Measurements from ENCODE around the gene LARP4.
"Not testable (repeated sequence)": the region's sequence is repeated elsewhere in the genome, so short reads cannot be mapped to it uniquely, and the experiment has no call there.

Gene LARP4

DNA sequence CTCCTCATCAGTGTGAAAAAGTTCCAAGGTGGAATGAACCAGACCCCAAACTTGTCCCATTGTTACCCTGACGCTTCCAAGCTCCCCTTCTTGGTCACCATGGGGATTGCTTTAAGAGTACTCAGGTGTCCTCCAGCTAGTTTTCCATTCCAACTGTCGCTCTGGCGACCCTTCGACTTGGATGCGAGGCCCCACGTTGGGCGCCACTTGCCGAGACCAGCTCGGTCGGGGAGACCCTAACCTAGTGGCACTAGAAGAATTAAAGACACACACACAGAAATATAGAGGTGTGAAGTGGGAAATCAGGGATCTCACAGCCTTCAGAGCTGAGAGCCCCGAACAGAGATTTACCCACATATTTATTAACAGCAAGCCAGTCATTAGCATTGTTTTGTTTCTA, 97.4 kb downstream of the LARP4 start:
- not testable (repeated sequence) for DNase-seq

DNA sequence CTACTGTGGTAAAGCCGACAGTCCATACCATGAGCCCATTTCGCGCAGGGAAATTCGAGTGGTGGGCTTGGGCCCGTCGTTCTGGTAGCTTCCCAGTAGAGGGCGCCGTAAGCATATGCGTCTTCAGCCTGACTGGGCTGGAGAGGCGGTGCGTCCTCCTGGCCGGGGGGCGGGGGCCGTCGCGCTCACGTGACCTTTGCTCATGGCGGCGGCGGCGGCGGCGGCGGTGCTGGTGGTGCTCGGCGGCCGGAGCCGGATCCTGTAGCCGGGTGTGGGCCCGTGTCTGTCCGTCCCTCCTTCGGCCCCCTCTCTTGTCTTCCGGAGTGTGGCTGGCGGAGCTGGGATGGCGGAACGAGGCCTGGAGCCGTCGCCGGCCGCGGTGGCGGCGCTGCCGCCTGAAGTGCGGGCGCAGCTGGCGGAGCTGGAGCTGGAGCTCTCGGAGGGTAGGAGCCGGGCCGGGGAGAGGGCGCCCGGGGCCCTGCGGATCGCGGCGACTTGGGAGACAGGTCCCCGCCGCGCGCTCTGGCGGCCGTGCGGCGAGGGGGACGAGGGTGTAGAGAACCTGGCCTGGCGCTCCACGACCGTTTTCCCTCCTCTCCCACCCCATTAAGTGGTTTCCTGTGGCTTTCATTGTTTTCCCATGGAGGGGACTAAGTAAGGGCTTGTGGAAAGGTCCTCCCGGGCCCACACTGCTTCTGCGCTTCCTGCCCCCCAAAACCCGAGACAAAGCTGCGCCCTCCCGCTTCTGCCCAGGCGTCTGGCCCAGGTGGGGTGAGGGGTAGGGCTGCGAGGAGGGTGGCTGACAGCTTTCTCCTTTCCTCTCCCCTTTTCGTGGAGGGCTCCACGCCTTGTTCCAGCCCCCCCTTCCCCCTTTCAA, 104.4 kb downstream of the LARP4 start, which contains the start of gene DIP2B:
Gene DIP2B (plus strand): TSS at position 188 of the 877 bp plus-strand sequence. CDS start 156 bp downstream, at position 344.
- DNase-seq, result peak; percentile 84

DNA sequence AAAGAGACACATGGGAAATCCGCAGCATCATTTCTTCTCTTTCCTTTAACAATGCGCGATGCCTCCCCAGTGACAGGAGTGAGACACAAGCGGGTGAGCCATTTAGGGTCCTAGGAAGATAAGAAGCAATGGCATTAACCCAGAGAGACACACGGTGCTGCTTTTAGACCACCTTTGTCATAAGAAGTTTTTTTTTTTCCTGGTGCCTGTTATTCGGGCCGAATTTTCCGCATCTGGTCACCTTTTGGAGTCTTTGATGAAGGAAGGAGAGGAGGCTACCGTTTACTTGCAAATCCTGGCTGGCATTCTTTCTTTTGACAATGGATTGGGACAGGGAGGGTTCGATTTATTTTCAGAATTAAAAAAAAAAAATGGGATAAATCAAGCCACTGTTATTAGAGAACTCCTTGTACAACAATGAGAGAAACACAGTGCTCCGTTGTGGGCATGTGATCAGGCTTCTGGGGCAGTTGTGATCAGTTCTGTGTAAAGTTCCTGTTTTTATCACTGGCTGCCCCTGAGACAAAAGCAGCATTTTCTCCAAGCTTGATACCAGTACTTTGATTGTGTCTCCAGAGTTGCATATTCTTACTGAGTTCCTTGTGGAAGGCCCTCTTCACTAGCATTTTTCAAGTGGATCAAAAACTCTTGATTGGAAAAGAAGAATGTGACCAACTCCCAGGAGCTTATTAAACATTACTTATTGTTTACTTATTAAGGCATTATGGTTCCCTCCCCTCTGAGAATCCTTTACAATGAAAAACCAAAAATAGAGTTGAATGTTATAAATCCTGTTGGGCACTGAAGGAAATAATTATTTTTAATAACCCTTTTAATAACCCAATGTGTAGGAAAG, 105.2 kb downstream of the LARP4 start:
- DNase-seq, result no peak

DNA sequence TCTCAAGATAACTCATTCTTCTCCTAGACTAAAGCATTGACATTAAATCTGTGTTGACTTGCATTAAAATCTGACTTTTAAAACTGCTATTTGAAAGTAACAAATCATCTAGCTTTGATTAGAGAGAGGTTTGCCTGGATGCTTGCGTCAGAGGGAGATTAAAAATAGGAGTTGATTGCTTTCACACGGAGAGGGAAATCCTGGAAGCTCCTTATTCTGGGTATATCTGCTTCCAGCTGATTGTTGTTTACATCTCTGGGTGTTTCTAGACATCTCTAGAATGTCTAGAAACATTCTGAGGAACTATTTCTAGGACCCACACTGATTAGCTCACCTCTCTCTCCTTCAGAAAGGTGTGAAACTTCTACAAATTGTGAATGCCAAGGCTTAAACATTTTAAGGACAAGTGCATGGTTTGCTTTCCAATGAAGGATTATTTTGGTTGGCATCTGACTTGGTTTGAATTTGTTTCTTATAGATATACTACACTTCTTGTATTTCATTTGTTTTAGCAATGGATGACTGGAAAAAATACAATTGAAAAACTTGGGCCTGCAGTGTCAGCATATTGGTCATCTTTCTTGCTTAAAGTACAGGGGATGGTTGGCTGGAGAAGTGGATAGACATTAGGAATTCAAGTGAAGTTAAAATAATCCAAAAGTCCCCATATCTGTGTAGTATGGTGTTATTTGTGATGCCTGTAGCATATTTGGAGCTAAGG, 106.2 kb downstream of the LARP4 start:
- DNase-seq, result no peak

DNA sequence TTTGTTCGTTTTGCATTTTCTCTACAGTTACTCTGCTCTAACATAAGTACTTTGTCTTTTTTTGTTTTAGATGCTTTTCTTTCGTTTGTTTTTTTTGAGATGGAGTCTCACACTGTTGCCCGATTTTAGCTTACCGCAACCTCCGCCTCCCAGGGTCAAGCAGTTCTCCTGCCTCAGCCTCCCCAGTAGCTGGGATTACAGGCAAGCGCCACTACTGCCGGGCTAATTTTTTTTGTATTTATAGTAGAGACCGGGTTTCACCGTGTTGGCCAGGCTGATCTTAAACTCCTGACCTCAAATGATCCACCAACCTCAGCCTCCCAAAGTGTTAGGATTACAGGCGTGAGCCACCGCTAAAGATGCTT, 106.8 kb downstream of the LARP4 start:
- DNase-seq, result no peak

DNA sequence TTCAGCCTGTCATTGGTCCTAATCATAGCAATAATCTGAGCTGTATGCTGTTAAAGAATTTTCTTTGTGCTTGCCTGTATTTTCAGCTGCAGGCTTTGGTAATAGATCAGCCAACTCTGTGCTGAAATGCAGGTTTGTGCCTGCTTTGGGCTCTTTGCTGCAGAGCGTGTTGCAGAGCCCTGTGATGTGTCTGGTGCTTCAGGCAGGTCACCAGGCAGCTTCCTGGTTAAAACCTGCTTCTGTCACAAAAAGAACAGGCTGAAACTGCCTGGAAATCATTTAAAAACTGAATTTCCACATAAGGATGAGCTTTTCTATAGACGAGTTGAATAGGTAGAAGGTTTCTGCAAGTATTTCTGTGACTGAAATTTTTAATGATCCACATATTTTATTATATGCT, 107.2 kb downstream of the LARP4 start:
- DNase-seq, result no peak

DNA sequence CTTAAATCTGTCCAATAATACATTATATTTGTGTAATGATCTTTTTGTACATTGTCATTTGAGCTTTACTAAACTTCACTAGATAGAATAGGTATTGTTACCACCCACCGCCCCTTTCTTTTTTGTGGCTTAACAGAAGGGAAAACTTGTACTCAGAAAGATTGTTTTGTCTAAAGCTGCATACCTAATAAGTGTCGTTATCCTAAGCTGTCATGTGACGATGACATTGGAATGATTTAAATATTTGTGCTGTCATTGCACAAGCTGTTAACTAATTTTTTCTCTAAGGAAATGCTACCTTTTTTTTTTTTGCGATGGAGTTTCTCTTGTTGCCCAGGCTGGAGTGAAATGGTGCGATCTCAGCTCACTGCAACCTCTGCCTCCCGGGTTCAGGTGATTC, 107.7 kb downstream of the LARP4 start:
- no peak for DNase-seq

DNA sequence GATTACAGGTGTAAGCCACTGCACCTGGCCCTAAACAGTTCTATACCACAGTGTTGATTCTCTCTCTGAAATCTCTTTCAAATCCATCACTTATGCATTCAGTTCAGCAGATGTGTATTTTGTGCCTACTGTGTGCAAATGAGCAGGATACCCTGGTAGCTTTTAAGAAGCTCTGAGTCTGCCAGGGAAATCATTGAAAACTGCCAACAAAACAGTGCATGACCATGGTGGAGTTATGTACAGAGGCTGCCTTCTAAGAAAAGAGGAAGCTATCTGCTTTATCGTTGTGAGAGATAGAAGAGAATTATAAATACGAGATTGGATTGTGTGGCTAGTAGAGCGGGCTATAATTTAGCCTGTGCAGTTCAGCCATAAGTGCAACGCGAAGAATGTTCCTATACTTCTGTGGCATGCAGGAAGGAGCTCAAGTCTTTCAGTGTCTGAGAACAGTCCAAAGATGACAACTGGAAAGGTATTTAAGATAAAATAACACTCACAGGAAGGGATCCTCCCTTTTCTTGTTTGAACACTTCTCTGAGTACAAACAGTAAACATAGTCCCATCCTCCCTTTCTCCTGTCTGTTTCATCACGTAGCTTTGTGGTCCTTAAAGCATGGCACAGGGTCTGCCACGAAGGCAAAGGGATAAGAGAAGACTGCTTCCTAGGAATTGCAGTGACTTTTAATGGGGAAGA, 108.4 kb downstream of the LARP4 start:
- DNase-seq, result no peak

DNA sequence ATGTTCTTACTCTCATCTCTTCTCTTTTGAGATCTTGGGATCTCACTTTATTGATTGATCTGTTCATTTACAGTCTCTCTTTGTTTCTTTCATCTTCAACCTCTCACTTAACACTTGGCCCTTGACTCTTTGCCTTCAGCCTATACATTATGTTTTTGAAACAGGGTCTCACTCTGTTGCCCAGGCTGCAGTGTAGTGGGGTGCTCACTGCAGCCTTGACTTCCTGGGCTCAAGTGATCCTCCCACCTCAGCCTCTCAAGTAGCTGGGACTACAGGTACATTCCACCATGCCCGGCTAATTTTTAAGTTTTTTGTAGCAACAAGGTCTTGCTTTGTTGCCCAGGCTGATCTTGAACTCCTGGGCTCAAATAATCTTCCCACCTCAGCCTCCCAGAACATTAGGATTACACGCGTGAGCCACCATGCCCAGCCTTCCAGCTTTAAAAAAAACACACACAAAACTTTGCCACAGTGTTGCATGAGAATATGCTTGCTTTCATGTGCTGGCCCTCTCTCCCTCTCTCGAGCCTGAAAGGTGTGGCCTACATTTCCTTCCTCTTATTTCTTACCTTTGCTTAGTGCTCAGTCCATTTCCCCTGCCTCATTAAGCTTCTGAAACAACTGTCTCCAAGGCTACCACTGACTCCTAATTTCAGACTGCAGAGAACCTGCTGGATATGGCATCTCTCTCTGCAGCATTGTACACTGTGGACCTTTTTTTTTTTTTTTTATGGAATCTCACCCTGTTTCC, 114.0 kb downstream of the LARP4 start:
- no peak for DNase-seq

DNA sequence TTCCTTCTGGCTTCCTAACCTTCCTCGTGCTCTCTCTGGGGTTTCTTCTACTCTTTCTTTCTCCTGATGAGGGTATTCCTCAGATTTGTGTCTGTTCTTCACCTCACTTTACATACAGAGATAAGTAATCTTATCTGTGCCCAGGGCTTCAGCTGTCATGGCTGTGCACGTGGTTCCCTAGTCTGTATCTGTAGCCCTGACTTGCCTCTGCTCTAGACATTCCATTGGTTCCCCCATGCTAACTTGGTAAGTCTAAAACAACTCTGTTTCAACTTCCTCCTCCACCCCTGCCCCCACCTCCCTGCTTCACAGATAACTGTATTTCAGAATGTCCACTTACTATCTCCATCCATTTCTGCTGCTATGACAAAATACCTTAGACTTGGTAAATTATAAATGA, 114.9 kb downstream of the LARP4 start:
- DNase-seq, result no peak

DNA sequence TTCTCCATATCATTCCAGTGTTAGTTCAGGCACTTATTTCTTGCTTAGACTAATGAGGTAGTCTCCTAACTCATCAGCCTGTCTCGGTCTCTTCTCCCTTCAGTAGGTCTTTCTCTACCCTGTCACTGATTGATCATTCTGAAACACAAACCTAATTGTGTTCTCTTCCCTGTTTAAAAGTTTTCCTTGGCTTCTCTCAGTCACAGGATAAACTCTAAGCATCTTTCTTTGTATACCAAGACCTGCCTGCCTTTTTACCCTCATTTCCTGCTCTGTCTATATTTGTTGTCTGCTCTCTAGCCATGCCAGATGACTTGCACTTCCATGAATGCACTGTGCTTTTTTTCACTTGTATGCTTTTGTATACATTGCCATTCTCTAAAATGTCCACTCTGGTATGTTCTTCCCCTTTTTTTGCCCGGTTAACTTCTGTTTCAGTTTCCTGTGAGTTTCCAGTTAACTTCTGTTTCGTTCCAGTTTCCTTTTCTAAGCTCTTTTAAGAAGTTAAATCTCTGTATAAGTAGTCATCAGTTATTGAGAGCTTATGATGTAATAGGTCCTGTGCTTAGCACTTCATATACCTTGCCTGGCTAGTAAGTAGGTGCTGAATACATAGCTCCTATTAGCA, 116.8 kb downstream of the LARP4 start:
- DNase-seq, result no peak

DNA sequence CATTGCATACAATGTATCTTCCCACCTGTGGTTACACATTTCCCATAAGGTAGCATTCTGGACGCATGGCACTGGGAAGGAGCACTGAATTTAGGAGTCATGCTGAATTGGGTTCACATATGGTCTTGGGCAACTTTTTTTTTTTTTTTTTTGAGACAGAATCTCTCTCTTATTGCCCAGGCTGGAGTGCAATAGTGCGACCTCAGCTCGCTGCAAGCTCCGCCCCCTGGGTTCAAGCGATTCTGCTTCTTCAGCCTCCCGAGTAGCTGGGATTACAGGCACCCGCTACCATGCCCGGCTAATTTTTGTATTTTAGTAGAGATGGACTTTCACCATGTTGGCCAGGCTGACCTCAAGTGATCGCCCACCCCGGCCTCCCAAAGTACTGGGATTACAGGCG, 117.4 kb downstream of the LARP4 start:
- no peak for DNase-seq

DNA sequence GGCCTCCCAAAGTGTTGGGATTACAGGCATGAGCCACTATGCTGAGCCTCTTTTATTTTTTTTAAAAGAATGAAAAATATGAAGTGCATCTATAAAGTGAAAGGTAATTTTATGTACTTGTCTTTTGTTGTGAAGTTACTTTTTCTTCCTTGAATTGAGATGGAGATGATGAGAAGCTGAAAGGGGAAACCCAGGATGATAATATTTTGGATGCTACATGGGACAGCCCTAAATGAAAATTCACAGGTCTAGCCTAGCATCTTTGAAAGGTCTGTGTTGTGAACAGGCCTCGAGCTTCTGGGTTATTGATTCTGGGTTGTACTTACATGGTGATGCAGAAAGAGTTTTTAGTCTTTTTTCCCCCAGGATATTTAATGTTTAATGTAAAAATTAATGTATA, 118.7 kb downstream of the LARP4 start:
- no peak for DNase-seq

DNA sequence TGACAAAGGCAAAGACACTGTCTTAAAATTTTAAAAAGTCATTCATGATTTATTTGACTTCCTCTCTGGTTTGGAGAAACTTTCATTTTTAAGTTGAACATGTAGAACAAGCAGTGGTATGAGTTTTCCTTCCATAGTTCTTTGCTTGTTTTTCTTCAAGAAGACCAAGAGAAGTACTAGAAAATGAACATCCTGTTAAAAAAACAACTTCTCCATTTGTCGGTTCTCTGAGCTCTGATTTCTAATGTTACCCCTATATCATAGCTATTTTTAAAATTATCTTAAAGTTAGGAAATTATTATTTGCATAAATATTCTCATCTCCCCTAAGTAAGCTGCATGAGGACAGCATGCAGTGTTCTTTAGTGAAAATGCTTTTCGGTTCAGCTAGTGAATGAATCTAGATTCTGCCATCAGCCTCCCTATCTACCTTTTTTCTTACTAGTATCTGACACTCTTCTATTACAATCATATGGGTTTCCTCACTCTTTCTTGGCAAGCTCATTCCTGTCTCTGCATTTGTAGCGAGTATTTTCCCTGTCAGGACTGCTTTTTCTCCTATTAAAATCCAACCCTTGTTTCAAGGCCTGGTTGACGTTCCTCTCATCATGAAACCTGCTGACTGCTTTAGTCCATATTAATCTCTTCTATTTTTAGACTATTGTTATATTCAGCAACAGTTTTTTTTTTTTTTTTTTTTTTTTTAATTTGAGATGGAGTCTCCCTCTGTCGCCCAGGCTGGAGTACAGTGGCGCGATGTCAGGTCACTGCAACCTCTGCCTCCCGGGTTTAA, 119.9 kb downstream of the LARP4 start:
- no peak for DNase-seq

DNA sequence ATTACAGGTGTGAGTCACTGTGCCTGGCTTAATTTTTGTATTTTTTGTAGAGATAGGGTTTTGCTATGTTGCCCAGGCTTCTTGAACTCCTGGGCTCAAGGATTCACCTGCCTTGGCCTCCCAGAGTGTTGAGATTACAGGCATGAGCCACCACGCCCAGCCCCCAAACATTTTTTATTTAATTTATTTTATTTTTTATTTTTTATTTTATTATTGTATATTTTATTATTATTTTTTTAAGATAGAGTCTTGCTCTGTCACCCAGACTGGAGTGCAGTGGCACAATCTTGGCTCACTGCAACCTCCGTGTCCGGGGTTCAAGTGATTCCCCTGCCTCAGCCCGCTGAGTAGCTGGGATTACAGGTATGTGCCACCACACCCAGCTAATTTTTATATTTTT, 121.1 kb downstream of the LARP4 start:
- DNase-seq, result not testable (repeated sequence)

DNA sequence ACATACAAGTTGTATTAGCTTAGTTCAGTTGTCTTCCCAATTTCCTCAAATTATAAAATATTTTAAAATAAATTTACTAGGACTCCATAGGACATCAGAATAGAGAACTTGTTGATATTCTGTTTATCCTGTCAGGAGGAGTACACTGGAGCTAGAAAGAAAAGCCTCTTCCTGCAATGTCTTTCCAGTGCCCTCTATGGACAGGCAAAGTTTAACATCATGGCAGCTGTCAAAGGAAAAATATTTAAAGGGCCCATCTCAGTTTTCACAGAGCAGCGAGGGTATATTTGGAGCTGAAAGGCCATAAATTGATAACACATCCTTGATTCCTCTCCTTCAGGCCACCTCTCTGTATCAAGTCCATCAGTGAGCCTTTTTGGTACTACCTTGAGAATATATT, 123.1 kb downstream of the LARP4 start:
- DNase-seq, result no peak

DNA sequence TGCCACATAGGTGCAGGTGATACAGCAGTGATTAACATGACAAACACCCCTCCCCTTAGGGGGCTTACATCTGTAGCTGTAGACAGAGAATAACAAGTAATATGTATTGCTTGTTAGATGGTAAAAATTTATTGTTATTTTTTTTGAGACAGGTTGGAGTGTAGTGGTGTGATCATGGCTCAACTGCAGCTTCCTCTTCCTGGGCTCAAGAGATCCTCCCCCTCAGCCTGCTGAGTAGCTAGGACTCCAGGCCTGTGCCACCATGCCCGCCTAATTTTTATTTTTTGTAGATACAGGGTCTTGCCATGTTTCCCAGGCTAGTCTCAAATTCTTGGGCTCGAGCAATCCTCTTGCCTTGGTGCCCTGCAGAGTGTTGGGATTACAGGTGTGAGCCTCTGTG, 123.9 kb downstream of the LARP4 start:
- no peak for DNase-seq

DNA sequence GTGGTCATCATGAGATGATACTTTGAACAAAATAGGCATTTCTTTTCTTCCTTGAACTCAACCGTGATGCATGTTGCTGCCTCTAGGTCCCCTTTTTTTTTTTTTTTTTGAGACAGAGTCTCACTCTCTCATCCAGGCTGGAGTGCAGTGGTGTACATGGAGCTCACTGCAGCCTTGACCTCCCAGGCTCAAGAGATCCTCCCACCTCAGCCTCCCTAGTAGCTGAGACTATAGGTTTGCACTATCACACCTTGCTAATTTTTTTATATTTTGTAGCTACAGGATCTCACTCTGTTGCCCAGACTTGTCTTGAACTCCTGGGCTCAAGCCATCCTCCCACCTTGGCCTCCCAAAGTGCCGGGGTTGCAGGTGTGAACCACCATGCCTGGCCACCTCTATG, 124.7 kb downstream of the LARP4 start:
- DNase-seq, result no peak

DNA sequence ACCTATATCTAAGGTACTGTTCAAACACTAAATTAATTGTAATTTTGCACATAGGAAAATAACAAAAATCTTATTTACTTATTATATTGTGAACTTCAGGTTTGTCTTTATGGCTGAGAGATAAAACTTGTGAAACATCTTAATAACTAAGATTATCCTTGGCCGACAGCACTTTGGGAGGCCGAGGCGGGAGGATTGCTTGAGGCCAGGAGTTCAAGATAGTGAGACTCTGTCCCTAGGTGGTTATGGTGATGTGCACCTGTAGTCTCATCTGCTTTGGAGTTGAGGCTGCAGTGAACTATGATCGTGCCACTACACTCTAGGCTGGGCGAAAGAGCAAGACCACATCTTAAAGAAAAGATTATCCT, 126.7 kb downstream of the LARP4 start:
- no peak for DNase-seq

DNA sequence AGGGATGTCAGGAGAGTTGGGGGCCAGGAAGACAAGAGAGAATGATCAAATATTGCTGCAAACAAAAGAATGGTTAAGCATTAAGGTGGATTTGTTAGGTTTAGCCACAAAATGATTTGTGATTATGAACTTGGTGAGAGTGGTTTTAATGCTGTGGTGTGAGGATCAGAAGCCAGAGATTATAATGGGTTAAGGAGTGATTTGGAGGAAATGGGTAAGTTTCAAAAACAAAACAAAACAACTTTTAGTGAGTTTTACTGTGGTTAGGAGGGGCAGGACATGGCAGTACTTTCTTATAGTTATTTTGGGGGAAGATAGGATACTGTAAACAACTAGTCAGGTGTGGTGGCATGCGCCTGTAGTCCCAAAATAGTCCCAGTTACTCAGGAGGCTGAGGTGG, 128.1 kb downstream of the LARP4 start:
- no peak for DNase-seq

DNA sequence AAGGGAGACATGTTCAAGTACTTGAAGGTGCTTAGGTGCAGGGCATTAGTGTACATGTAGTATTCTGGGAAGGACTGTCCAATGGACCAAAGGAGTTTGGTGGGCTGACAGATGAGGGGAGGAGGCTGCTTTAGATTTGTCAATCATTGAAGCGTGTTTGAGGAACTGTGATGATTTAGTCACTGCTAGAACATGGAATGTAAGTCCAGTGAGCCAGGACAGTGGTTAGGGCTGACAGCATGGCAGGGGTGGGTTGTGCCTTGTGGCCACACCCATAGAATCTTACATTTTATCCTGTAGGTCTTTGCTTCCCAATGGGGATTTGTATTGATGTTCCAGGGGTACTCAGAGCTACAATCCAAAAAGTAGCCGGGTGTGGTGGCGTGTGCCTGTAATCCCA, 128.7 kb downstream of the LARP4 start:
- DNase-seq, result no peak

Measured in NCI-H226 (cell line).